Activated CD4-positive, alpha-beta T cell treated with anti-CD3 and anti-CD28 coated beads, Interleukin-2, amount 50 U/mL, for 24 hours (primary cell): ENCODE measurements around the gene KIF14.
"Not testable (repeated sequence)": the region's sequence is repeated elsewhere in the genome, so short reads cannot be mapped to it uniquely, and the experiment has no call there.

Source experiments
- DNase-seq, 2 donors: peaks; one replicate each; pipeline ENCODE4 v3.0.0-alpha.2; 2020; ENCODE audit warnings: low read depth in 1 of 2, low spot score in 1 of 2

KIF14 gene

GRCh38 chr1:200550367-200550766 lies 70.2 kb downstream of the KIF14 start:
- no peak for DNase-seq

- no peak for DNase-seq
These were observed 73.2 kb downstream of the KIF14 start for GRCh38 chr1:200547386-200547785.

- DNase-seq: no peak
These were observed 74.0 kb downstream of the KIF14 start for GRCh38 chr1:200546577-200546976.

GRCh38 chr1:200542162-200542561 lies 78.4 kb downstream of the KIF14 start:
- DNase-seq: no peak

- no peak for DNase-seq
These were observed 80.3 kb downstream of the KIF14 start for GRCh38 chr1:200540281-200540680.

- DNase-seq: no peak
These were observed 82.4 kb downstream of the KIF14 start for GRCh38 chr1:200538179-200538578.

- DNase-seq: no peak
These were observed 84.9 kb downstream of the KIF14 start for GRCh38 chr1:200535605-200536004.

GRCh38 chr1:200530623-200531261 lies 89.8 kb downstream of the KIF14 start:
- DNase-seq: no peak

- no peak for DNase-seq
These were observed 91.5 kb downstream of the KIF14 start for GRCh38 chr1:200528858-200529606.

- DNase-seq: no peak
These were observed 92.9 kb downstream of the KIF14 start for GRCh38 chr1:200527670-200528069.

GRCh38 chr1:200526709-200527612 lies 93.6 kb downstream of the KIF14 start:
- DNase-seq: no peak

GRCh38 chr1:200525090-200525987 lies 95.2 kb downstream of the KIF14 start:
- no peak for DNase-seq

- DNase-seq: not testable (repeated sequence)
These were observed 96.0 kb downstream of the KIF14 start for GRCh38 chr1:200524551-200524950.

GRCh38 chr1:200524092-200524491 lies 96.5 kb downstream of the KIF14 start:
- DNase-seq: no peak

GRCh38 chr1:200520735-200521134 lies 99.8 kb downstream of the KIF14 start:
- no peak for DNase-seq

GRCh38 chr1:200518524-200518923 lies 102.0 kb downstream of the KIF14 start:
- DNase-seq: no peak

GRCh38 chr1:200512191-200512590 lies 108.4 kb downstream of the KIF14 start:
- DNase-seq: no peak

- DNase-seq: peak in 1 of 2 donors; percentile 76
These were observed 110.3 kb downstream of the KIF14 start for GRCh38 chr1:200510228-200510623.

GRCh38 chr1:200506471-200506870 lies 114.1 kb downstream of the KIF14 start:
- no peak for DNase-seq

GRCh38 chr1:200505257-200505656 lies 115.3 kb downstream of the KIF14 start:
- DNase-seq: no peak
